Measurements from ENCODE around the gene TEAD1. TPM values are rescaled to one million over a fixed set of nuclear protein-coding genes. Genes with fewer than 3 reads are reported as not detected.

The TEAD1 gene
- polyA plus RNA-seq, 1 experiment: 79.2 TPM

- no peak overlapping the region for H3K4me3 ChIP-seq (ENCODE audit: low read depth, low read length)
- CTCF ChIA-PET: interaction anchor here (0.9 to 9.5 kb wide), 21 partner anchors 9 to 674 kb away, joined by 3 to 154 read pairs (median 6); no protein-coding TSS in a partner anchor
- no peak for DNase-seq (ENCODE audit: low read depth)
- H3K27me3 ChIP-seq (ENCODE audit: control insufficient read depth, insufficient read depth, low read length): peaks cover 2% of the 10 kb centered on the region
- POLR2A ChIA-PET: interaction anchor here (0.6 kb wide), 1 partner anchor 218 kb away, joined by 3 read pairs; no protein-coding TSS in a partner anchor
- H3K36me3 ChIP-seq (ENCODE audit: control insufficient read depth, insufficient read depth, low read length): no peaks in the 10 kb centered on the region
- no peak for TF ChIP-seq CTCF (IDR thresholded peaks at IDR 0.05; ENCODE audit: insufficient read depth, low read depth, low read length)
These were observed 290.4 kb downstream of the TEAD1 start for GRCh38 chr11:12964650-12965049.

GRCh38 chr11:12966002-12966401 lies 291.8 kb downstream of the TEAD1 start:
- no peak for TF ChIP-seq CTCF (IDR thresholded peaks at IDR 0.05; ENCODE audit: insufficient read depth, low read depth, low read length)
- Histone ChIP-seq H3K4me3 (ENCODE audit: low read depth, low read length) (no peak overlapping the region), H3K36me3 (ENCODE audit: control insufficient read depth, insufficient read depth, low read length) (no peaks in the 10 kb centered on the region), H3K27me3 (ENCODE audit: control insufficient read depth, insufficient read depth, low read length) (peaks cover 2% of the 10 kb centered on the region)
- ChIA-PET POLR2A (no interaction called here), CTCF (interaction anchor here (0.8 to 9.5 kb wide), 10 partner anchors 8 to 677 kb away, joined by 3 to 154 read pairs (median 6); no protein-coding TSS in a partner anchor)
- DNase-seq (ENCODE audit: low read depth): no peak

- CTCF ChIA-PET: interaction anchor here (0.6 to 9.5 kb wide), 5 partner anchors 10 to 637 kb away, joined by 3 to 154 read pairs (median 3); partner anchors contain the start of gene BTBD10
These were observed 293.9 kb downstream of the TEAD1 start for GRCh38 chr11:12968101-12968500.

GRCh38 chr11:12968826-12969225 lies 294.6 kb downstream of the TEAD1 start:
- Histone ChIP-seq H3K36me3 (ENCODE audit: control insufficient read depth, insufficient read depth, low read length) (no peaks in the 10 kb centered on the region), H3K27me3 (ENCODE audit: control insufficient read depth, insufficient read depth, low read length) (no peaks in the 10 kb centered on the region; the same call in none of the 2 replicates), H3K4me3 (ENCODE audit: low read depth, low read length) (no peak overlapping the region)
- POLR2A ChIA-PET: no interaction called here
- CTCF ChIA-PET: interaction anchor here (1.4 to 9.5 kb wide), 2 partner anchors 9 to 183 kb away, joined by 3 to 154 read pairs; no protein-coding TSS in a partner anchor
- no peak for TF ChIP-seq CTCF (IDR thresholded peaks at IDR 0.05; ENCODE audit: insufficient read depth, low read depth, low read length)
- no peak for DNase-seq (ENCODE audit: low read depth)

More at GRCh38 chr11:12968101-12968500, 293.9 kb downstream of the TEAD1 start:
- POLR2A ChIA-PET: interaction anchor here (0.7 kb wide), 1 partner anchor 243 kb away, joined by 3 read pairs; no protein-coding TSS in a partner anchor
- TF ChIP-seq CTCF (IDR thresholded peaks at IDR 0.05; ENCODE audit: insufficient read depth, low read depth, low read length): no peak
- DNase-seq (ENCODE audit: low read depth): no peak
- H3K4me3 ChIP-seq (ENCODE audit: low read depth, low read length): no peak overlapping the region
- no peaks in the 10 kb centered on the region; the same call in none of the 2 replicates for H3K27me3 ChIP-seq (ENCODE audit: control insufficient read depth, insufficient read depth, low read length)
- no peaks in the 10 kb centered on the region for H3K36me3 ChIP-seq (ENCODE audit: control insufficient read depth, insufficient read depth, low read length)

- Histone ChIP-seq H3K27me3 (ENCODE audit: control insufficient read depth, insufficient read depth, low read length) (peaks cover 5% of the 10 kb centered on the region), H3K36me3 (ENCODE audit: control insufficient read depth, insufficient read depth, low read length) (no peaks in the 10 kb centered on the region), H3K4me3 (ENCODE audit: low read depth, low read length) (no peak overlapping the region)
- DNase-seq (ENCODE audit: low read depth): no peak
- no peak for TF ChIP-seq CTCF (IDR thresholded peaks at IDR 0.05; ENCODE audit: insufficient read depth, low read depth, low read length)
- ChIA-PET POLR2A (no interaction called here), CTCF (interaction anchor here (0.7 kb wide), 1 partner anchor 8 kb away, joined by 3 read pairs; no protein-coding TSS in a partner anchor)
These were observed 297.7 kb downstream of the TEAD1 start for GRCh38 chr11:12971955-12972354.

All from BJ (cell line).